Endothelial cell of umbilical vein (primary cell): ENCODE measurements around the gene SEMA6A. TPM values are rescaled to one million over a fixed set of nuclear protein-coding genes. Genes with fewer than 3 reads are reported as not detected.

ENCODE experiments used
- BruUV-seq: library from RNA; stranded (reverse); fragments of 400-500 nt; replicated peaks from 2 replicates; lab custom pipeline; 2021; lab: Mats Ljungman, UMichigan
- CTCF ChIA-PET: fragments of 300-600, 350-600 bp; sonication (Branson Sonifier 250); formaldehyde crosslinking; loops from one replicate; lab custom pipeline; 2021; ENCODE audit warnings: antibody characterized with exemption, inconsistent platforms; lab: Charles Lee
- POLR2A ChIA-PET: fragments of 300-600, 350-600 bp; sonication (Branson Sonifier 250); formaldehyde crosslinking; loops from one replicate; lab custom pipeline; 2021; ENCODE audit warnings: antibody characterized with exemption, inconsistent platforms; lab: Charles Lee
- DNase-seq: peaks from one replicate; pipeline ENCODE4 v3.0.0-alpha.2; 2011; ENCODE audit warnings: low read depth, low spot score
- FAIRE-seq: peaks from 2 replicates; lab custom pipeline; 2011; peaks lifted over from hg19 to GRCh38; lab: Jason Lieb, UNC
- H2AFZ ChIP-seq: 2 replicates; pipeline ENCODE4 v1.6.0; 2012; ENCODE audit warnings: low read depth, low read length, control low read depth, inconsistent platforms
- H3K27ac ChIP-seq: 2 replicates; pipeline ENCODE4 v1.5.1; 2011; ENCODE audit warnings: low read depth, mild to moderate bottlenecking, control low read depth, low read length, moderate library complexity; ENCODE audit not compliant: insufficient read depth
- H3K27me3 ChIP-seq, 2 experiments: 2 replicates each; pipeline versions ENCODE4 v1.6.0 to v1.6.1; 2011; ENCODE audit warnings: low read length in 2 of 2, mixed read lengths in 1 of 2; ENCODE audit not compliant: control insufficient read depth in 2 of 2, insufficient read depth in 2 of 2
- H3K36me3 ChIP-seq, 2 experiments: 2 replicates in 1 of 2; 3 replicates in 1 of 2; pipeline ENCODE4 v1.5.1; 2011; ENCODE audit warnings: low read length in 2 of 2, mild to moderate bottlenecking in 1 of 2, moderate library complexity in 1 of 2; ENCODE audit not compliant: control insufficient read depth in 2 of 2, insufficient read depth in 2 of 2; ENCODE audit errors: extremely low read depth in 1 of 2
- H3K4me1 ChIP-seq: 3 replicates; pipeline ENCODE4 v1.5.1; 2011; ENCODE audit warnings: mild to moderate bottlenecking, low read length; ENCODE audit not compliant: control insufficient read depth, insufficient read depth; ENCODE audit errors: extremely low read depth
- H3K4me2 ChIP-seq: 2 replicates; pipeline ENCODE4 v1.6.1; 2011; ENCODE audit warnings: low read length, control low read depth, mixed read lengths; ENCODE audit not compliant: insufficient read depth
- H3K4me3 ChIP-seq, 3 experiments: fragments of 200-600 bp in 1 of 3; sonication (generic), shearing (Covaris generic) in 1 of 3; replicated peaks in 1 of 3; 2 replicates each; pipeline ENCODE4 v1.5.1; 2011 to 2016; ENCODE audit warnings: control low read depth in 3 of 3, low read length in 3 of 3, mild to moderate bottlenecking in 2 of 3, inconsistent platforms in 1 of 3, low read depth in 1 of 3, moderate library complexity in 1 of 3; ENCODE audit not compliant: insufficient read depth in 1 of 3
- H3K79me2 ChIP-seq: 2 replicates; pipeline ENCODE4 v1.6.0; 2012; ENCODE audit warnings: low read length, inconsistent platforms; ENCODE audit not compliant: control insufficient read depth, insufficient read depth
- H3K9ac ChIP-seq: replicated peaks from 2 replicates; pipeline ENCODE3; 2011; ENCODE audit warnings: low read length, control low read depth; ENCODE audit not compliant: insufficient read depth; ENCODE audit errors: extremely low read depth
- H3K9me1 ChIP-seq: replicated peaks from 3 replicates; pipeline ENCODE4 v1.6.0; 2011; ENCODE audit warnings: mild to moderate bottlenecking, low read length; ENCODE audit not compliant: control insufficient read depth, insufficient read depth; ENCODE audit errors: extremely low read depth
- H3K9me3 ChIP-seq: replicated peaks from 2 replicates; pipeline ENCODE4 v1.5.1; 2012; ENCODE audit warnings: low read length, inconsistent platforms; ENCODE audit not compliant: control insufficient read depth, insufficient read depth
- H4K20me1 ChIP-seq: replicated peaks from 2 replicates; pipeline ENCODE3; 2011; ENCODE audit warnings: mild to moderate bottlenecking, low read length; ENCODE audit not compliant: control insufficient read depth, insufficient read depth; ENCODE audit errors: extremely low read depth
- EZH2 ChIP-seq: IDR thresholded peaks from 2 replicates; pipeline ENCODE4 v1.6.1; 2012; ENCODE audit warnings: borderline replicate concordance, low read depth, mild to moderate bottlenecking, moderate library complexity, low read length, inconsistent platforms; ENCODE audit not compliant: severe bottlenecking
- POLR2A ChIP-seq: IDR thresholded peaks from 2 replicates; pipeline ENCODE4 v1.6.1; 2012; ENCODE audit warnings: low read depth, mild to moderate bottlenecking, control low read depth, low read length
- dilution Hi-C: fragments of 300-500 bp; cut with MboI; formaldehyde crosslinking; loops from one replicate; pipeline ENCODE4 v1.15.0; 2019; ENCODE audit warnings: low sequenced_read_pairs; ENCODE audit not compliant: extremely low pct_ligation_motif_present
- intact Hi-C: fragments of 100-400 bp; cut with micrococcal nuclease; formaldehyde crosslinking; loops from one replicate; pipeline ENCODE4 v1.10.0; 2022
- polyA plus RNA-seq, 4 experiments: library from polyadenylated mRNA; depleted of rRNA in 3 of 4; stranded (reverse) in 3 of 4; unstranded in 1 of 4; fragments of >200 nt; gene quantifications; 2 replicates each; pipeline versions ENCODE4 v1.2.1 to v1.2.3, GENCODE V29; 2011 to 2012; ENCODE audit warnings: missing spikeins in 1 of 4
- total RNA-seq: library from RNA; stranded (reverse); gene quantifications from 2 replicates; pipeline ENCODE4 v1.2.3, GENCODE V29; 2021

SEMA6A gene
- total and polyA plus RNA-seq, 2 donors (not counting 3 experiments of a cell fraction or from before 2014, with no cell fraction given): 0.43 to 1.5 TPM

GRCh38 chr5:116575326-116576052, 866 bp upstream of the SEMA6A start:
- DNase-seq: peak; percentile 48
- ChIA-PET POLR2A (interaction anchor here (1.1 kb wide), 1 partner anchor 204 kb away, joined by 3 read pairs; no protein-coding TSS in a partner anchor), CTCF (interaction anchor here (0.7 to 2.8 kb wide), 13 partner anchors 9 to 439 kb away, joined by 3 to 8 read pairs (median 4); no protein-coding TSS in a partner anchor)
- H3K9ac ChIP-seq: no peak overlapping the region
- no peaks in the 10 kb centered on the region for H3K79me2 ChIP-seq
- intact Hi-C loops (loop anchor here (1.0 to 10.0 kb wide), 3 partner anchors 373 to 879 kb away; no protein-coding TSS in a partner anchor), dilution Hi-C loops (no loop called here)
- peak; percentile 75 for FAIRE-seq
- H3K9me3 ChIP-seq: no peaks in the 10 kb centered on the region
- no peak overlapping the region for H3K27ac ChIP-seq
- peak overlapping the region; percentile 85 for H3K4me2 ChIP-seq
- TF ChIP-seq POLR2A (no peak), EZH2 (peak; percentile 62)
- peaks cover 37 to 63% of the 10 kb centered on the region in 2 experiments for H3K27me3 ChIP-seq
- peaks cover 17% of the 10 kb centered on the region for H3K4me1 ChIP-seq
- H4K20me1 ChIP-seq: no peaks in the 10 kb centered on the region
- peak overlapping the region; percentile 53 to 58 (median 57) for H3K4me3 ChIP-seq
- H2AFZ ChIP-seq: peak overlapping the region; percentile 56
- no TSS peak for BruUV-seq
- H3K36me3 ChIP-seq: no peaks in the 10 kb centered on the region
- H3K9me1 ChIP-seq: no peaks in the 10 kb centered on the region

DNA sequence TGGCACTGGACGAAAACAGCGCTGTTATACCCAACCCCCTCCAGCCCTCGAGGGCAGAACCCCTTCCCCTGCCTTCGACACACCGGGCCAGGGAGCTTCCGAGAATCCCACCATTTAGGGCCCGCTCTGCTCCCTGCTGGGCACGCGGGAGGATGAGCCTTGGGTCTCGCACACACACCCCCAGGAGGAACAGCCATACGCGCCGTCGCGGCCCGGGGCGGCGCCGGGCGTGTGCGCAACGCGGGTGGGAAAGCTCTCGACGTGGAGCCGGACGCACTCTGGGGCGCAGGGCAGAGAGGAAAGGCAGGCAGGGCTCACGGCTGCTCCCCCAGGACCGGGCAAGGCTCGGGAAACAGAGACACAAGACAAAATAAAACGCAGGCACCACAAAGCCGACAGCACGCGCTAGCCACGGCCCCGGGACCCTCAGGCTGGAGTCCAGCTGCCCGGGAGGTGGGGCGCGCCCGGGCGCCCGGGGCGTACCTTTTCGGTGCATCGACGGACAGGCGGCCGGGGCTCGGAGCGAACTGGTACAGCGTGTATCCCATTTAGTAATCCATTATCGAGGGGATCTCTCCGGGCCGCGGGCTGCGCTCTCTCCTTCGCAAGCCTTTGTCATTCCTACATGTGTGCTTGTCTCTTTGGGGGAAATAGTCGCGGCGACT, 789 bp downstream of the SEMA6A start:
- Histone ChIP-seq H2AFZ (peak overlapping the region; percentile 17), H3K4me1 (peaks cover 17% of the 10 kb centered on the region), H3K4me3 (peak overlapping the region; percentile 53 to 61 (median 58)), H3K79me2 (no peaks in the 10 kb centered on the region), H3K9ac (no peak overlapping the region), H3K9me3 (no peaks in the 10 kb centered on the region), H4K20me1 (no peaks in the 10 kb centered on the region), H3K9me1 (no peaks in the 10 kb centered on the region), H3K27me3 (peaks cover 47 to 72% of the 10 kb centered on the region in 2 experiments), H3K27ac (no peak overlapping the region), H3K36me3 (no peaks in the 10 kb centered on the region), H3K4me2 (peak overlapping the region; percentile 85)
- TF ChIP-seq POLR2A (no peak), EZH2 (peak; percentile 3)
- FAIRE-seq (no peak), DNase-seq (no peak)
- dilution Hi-C loops: no loop called here
- BruUV-seq: no TSS peak
- ChIA-PET CTCF (interaction anchor here (2.8 kb wide), 1 partner anchor 11 kb away, joined by 7 read pairs; no protein-coding TSS in a partner anchor), POLR2A (no interaction called here)
- intact Hi-C loops: loop anchor here (1.0 to 10.0 kb wide), 3 partner anchors 9 to 881 kb away; no protein-coding TSS in a partner anchor
